ENCODE measurements around the gene MAP7D2.

DNA sequence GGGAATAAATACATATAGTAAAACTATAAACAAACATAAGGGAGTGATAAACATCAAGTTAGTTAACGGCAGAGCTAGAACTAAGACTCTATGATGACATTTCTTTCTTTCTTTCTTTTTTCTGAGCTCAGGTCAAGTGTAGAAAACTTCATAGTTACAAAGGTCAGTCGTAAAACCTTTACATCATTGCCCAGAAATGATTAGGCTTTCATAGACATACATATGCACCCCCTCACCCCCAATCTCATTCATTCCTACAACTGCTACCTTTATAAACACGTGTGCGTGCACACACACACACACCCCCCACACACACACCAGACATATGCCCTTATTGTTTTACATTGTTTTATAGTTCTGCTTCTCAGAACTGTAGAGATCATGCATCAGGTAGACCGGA, 19.2 kb upstream of the MAP7D2 start:
- no peak for TF ChIP-seq POLR2A (IDR thresholded peaks at IDR 0.05; ENCODE audit: low read depth, low read length)
- no peak for TF ChIP-seq POLR2AphosphoS5 (IDR thresholded peaks at IDR 0.05; ENCODE audit: low read depth, low read length)
- no peak for TF ChIP-seq PAX5 (IDR thresholded peaks at IDR 0.05; ENCODE audit: insufficient read depth, low read length, severe bottlenecking)
- TF ChIP-seq SPI1 (IDR thresholded peaks at IDR 0.05; ENCODE audit: low read depth, low read length): no peak
